ENCODE results near the gene SLC40A1.

DNA sequence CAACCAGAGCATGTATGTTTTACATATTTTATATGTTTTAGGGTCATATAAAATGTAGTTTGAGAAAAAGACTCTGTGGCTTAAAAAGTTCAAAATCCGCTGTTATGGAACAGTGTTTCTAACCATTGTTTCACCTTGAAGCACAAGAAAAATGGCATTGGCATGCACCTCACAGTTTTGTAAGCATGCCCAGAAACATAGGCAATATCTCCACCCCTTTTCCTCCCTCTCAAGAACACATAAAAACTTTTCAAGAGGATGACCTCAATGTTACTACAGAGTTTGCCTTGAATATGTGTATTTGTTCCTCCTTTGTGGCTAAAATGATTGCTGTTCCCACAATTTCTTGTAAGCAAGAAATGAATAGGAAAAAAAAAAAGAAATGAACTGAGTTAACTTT is 29.3 kb upstream of the SLC40A1 start:
- TF ChIP-seq, protein P1, sequence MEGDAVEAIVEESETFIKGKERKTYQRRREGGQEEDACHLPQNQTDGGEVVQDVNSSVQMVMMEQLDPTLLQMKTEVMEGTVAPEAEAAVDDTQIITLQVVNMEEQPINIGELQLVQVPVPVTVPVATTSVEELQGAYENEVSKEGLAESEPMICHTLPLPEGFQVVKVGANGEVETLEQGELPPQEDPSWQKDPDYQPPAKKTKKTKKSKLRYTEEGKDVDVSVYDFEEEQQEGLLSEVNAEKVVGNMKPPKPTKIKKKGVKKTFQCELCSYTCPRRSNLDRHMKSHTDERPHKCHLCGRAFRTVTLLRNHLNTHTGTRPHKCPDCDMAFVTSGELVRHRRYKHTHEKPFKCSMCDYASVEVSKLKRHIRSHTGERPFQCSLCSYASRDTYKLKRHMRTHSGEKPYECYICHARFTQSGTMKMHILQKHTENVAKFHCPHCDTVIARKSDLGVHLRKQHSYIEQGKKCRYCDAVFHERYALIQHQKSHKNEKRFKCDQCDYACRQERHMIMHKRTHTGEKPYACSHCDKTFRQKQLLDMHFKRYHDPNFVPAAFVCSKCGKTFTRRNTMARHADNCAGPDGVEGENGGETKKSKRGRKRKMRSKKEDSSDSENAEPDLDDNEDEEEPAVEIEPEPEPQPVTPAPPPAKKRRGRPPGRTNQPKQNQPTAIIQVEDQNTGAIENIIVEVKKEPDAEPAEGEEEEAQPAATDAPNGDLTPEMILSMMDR (IDR thresholded peaks at IDR 0.05) = no peak
- no peak for TF ChIP-seq POLR2A (IDR thresholded peaks at IDR 0.05)
